SK-N-SH (cell line): ENCODE measurements around the gene APOL2. TPM values are rescaled to one million over a fixed set of nuclear protein-coding genes. Genes with fewer than 3 reads are reported as not detected.

Source experiments
- CTCF ChIA-PET: fragments of 300-600, 350-600 bp; formaldehyde crosslinking; extraction: SDS; loops from one replicate; lab custom pipeline; 2021; lab: Yijun Ruan, JAX
- POLR2A ChIA-PET: fragments of 350-600 bp; sonication (Branson Sonifier 250); formaldehyde crosslinking; extraction: SDS; loops from one replicate; lab custom pipeline; 2020; ENCODE audit warnings: antibody characterized with exemption, inconsistent platforms; lab: Yijun Ruan, JAX
- DNase-seq: peaks from one replicate; pipeline ENCODE4 v3.0.0; 2012
- H2AFZ ChIP-seq: fragments of 200-600 bp; sonication (generic); 2 replicates; pipeline ENCODE4 v1.8.1; 2016; ENCODE audit warnings: antibody characterized with exemption, mild to moderate bottlenecking, low read depth
- H3F3A ChIP-seq: fragments of 200-600 bp; sonication (generic); replicated peaks from 2 replicates; pipeline ENCODE3; 2016; ENCODE audit warnings: antibody characterized with exemption, mild to moderate bottlenecking; ENCODE audit not compliant: insufficient read depth
- H3K27ac ChIP-seq, 2 experiments: fragments of 200-500 bp in 1 of 2; fragments of 200-600 bp in 1 of 2; sonication (Bioruptor generic) in 1 of 2; sonication (generic), shearing (Covaris generic) in 1 of 2; 2 replicates each; pipeline versions ENCODE4 v1.5.1 to v1.6.1; 2014 to 2016; ENCODE audit warnings: low read depth in 2 of 2, inconsistent platforms in 1 of 2, low read length in 1 of 2, mild to moderate bottlenecking in 1 of 2, mixed read lengths in 1 of 2
- H3K27me3 ChIP-seq: fragments of 200-600 bp; sonication (generic), shearing (Covaris generic); 2 replicates; pipeline ENCODE4 v1.6.1; 2016; ENCODE audit warnings: mixed run types; ENCODE audit not compliant: insufficient read depth
- H3K36me3 ChIP-seq, 2 experiments: fragments of 200-500 bp in 1 of 2; fragments of 200-600 bp in 1 of 2; sonication (Bioruptor generic) in 1 of 2; sonication (generic) in 1 of 2; replicated peaks in 1 of 2; 2 replicates each; pipeline versions ENCODE3 to v1.5.1; 2014 to 2016; ENCODE audit warnings: low read length in 1 of 2, mild to moderate bottlenecking in 1 of 2; ENCODE audit not compliant: insufficient read depth in 2 of 2, control insufficient read depth in 1 of 2
- H3K4me1 ChIP-seq, 2 experiments: fragments of 200-500 bp in 1 of 2; fragments of 200-600 bp in 1 of 2; sonication (Bioruptor generic) in 1 of 2; sonication (generic), shearing (Covaris generic) in 1 of 2; 2 replicates each; pipeline versions ENCODE4 v1.5.1 to v1.6.1; 2014 to 2016; ENCODE audit warnings: low read depth in 1 of 2, low read length in 1 of 2, mixed run types in 1 of 2; ENCODE audit not compliant: insufficient read depth in 2 of 2, control insufficient read depth in 1 of 2
- H3K4me2 ChIP-seq: fragments of 200-600 bp; sonication (generic), shearing (Covaris generic); 2 replicates; pipeline ENCODE4 v1.6.1; 2017; ENCODE audit warnings: mixed run types
- H3K4me3 ChIP-seq, 2 experiments: fragments of 200-500 bp in 1 of 2; fragments of 200-600 bp in 1 of 2; sonication (Bioruptor generic) in 1 of 2; sonication (generic), shearing (Covaris generic) in 1 of 2; 2 replicates each; pipeline versions ENCODE4 v1.5.1 to v1.8.1; 2014 to 2016; ENCODE audit warnings: low read depth in 2 of 2, inconsistent platforms in 1 of 2, low read length in 1 of 2, mild to moderate bottlenecking in 1 of 2, mixed read lengths in 1 of 2, moderate library complexity in 1 of 2
- H3K79me2 ChIP-seq: fragments of 200-600 bp; sonication (generic); 2 replicates; pipeline ENCODE4 v1.8.1; 2017; ENCODE audit warnings: mild to moderate bottlenecking; ENCODE audit not compliant: insufficient read depth
- H3K9ac ChIP-seq: fragments of 200-600 bp; sonication (generic); 2 replicates; pipeline ENCODE4 v1.6.1; 2017; ENCODE audit warnings: mixed run types
- H3K9me2 ChIP-seq: fragments of 200-600 bp; sonication (generic); 2 replicates; pipeline ENCODE4 v1.6.1; 2017; ENCODE audit warnings: mixed run types
- H3K9me3 ChIP-seq: fragments of 200-600 bp; sonication (generic); 2 replicates; pipeline ENCODE4 v1.6.1; 2017; ENCODE audit warnings: mixed run types, mild to moderate bottlenecking, moderate library complexity
- H4K20me1 ChIP-seq: fragments of 200-600 bp; sonication (generic); 2 replicates; pipeline ENCODE4 v1.6.1; 2017; ENCODE audit warnings: mild to moderate bottlenecking, mixed run types; ENCODE audit not compliant: insufficient read depth
- FOXJ3 ChIP-seq: sonication (generic); formaldehyde crosslinking; IDR thresholded peaks from 2 replicates; pipeline ENCODE4 v1.5.1; 2020; ENCODE audit warnings: mild to moderate bottlenecking, missing genetic modification reagents
- GABPA ChIP-seq: IDR thresholded peaks from 2 replicates; pipeline ENCODE4 v1.4.0; 2012; ENCODE audit warnings: low read depth, mild to moderate bottlenecking
- GATA2 ChIP-seq: sonication (generic); formaldehyde crosslinking; IDR thresholded peaks from 2 replicates; pipeline ENCODE4 v1.5.0; 2020; ENCODE audit warnings: mild to moderate bottlenecking, missing genetic modification reagents
- IRF3 ChIP-seq: fragments of 150-350 bp; IDR thresholded peaks from 2 replicates; pipeline ENCODE4 v1.6.1; 2016; ENCODE audit warnings: mild to moderate bottlenecking, low read depth, low read length
- JUND ChIP-seq: IDR thresholded peaks from 2 replicates; pipeline ENCODE4 v1.4.0; 2012
- MAX ChIP-seq: IDR thresholded peaks from 2 replicates; pipeline ENCODE4 v1.4.0; 2012; ENCODE audit warnings: low read depth
- MEF2A ChIP-seq: IDR thresholded peaks from 2 replicates; pipeline ENCODE4 v1.4.0; 2012; ENCODE audit warnings: low read depth, borderline replicate concordance
- MXI1 ChIP-seq: IDR thresholded peaks from 2 replicates; pipeline ENCODE4 v1.6.1; 2012; ENCODE audit warnings: mild to moderate bottlenecking, low read depth, low read length, improper control_type of control experiment
- NFIC ChIP-seq: IDR thresholded peaks from 2 replicates; pipeline ENCODE4 v1.4.0; 2012; ENCODE audit warnings: borderline replicate concordance
- PBX3 ChIP-seq: IDR thresholded peaks from 2 replicates; pipeline ENCODE4; 2012
- POLR2AphosphoS5 ChIP-seq: IDR thresholded peaks from 2 replicates; pipeline ENCODE4 v1.6.1; 2012; ENCODE audit warnings: low read depth, low read length
- SMC3 ChIP-seq: IDR thresholded peaks from 2 replicates; pipeline ENCODE4 v1.6.1; 2012; ENCODE audit warnings: low read depth, low read length, improper control_type of control experiment
- TAF1 ChIP-seq: IDR thresholded peaks from 2 replicates; pipeline ENCODE4 v1.6.1; 2012; ENCODE audit warnings: low read depth, mild to moderate bottlenecking, low read length, moderate library complexity, borderline replicate concordance
- TCF12 ChIP-seq: IDR thresholded peaks from 2 replicates; pipeline ENCODE4 v1.4.0; 2012
- USF1 ChIP-seq: IDR thresholded peaks from 2 replicates; pipeline ENCODE4 v1.4.0; 2012; ENCODE audit warnings: low read depth, borderline replicate concordance
- ZBTB33 ChIP-seq: IDR thresholded peaks from 2 replicates; pipeline ENCODE4 v1.4.0; 2012; ENCODE audit warnings: low read depth, borderline replicate concordance
- WGBS: methylation state at CpG from one replicate; pipeline ENCODE4 v1.1.6; 2017; ENCODE audit warnings: low lambda C conversion rate; 5-methylcytosine and 5-hydroxymethylcytosine counted together
- polyA plus RNA-seq, 3 experiments: library from polyadenylated mRNA; depleted of rRNA; stranded (reverse); fragments of >200 nt; gene quantifications; 2 replicates each; pipeline ENCODE4 v1.2.3, GENCODE V29; 2012

The APOL2 gene
- polyA plus RNA-seq, 1 of the 3 experiments (the other 2 are of a cell fraction), result 8.3 TPM

- no peak for TF ChIP-seq FOXJ3 (CRISPR knock-in tag)
- TF ChIP-seq TAF1, result no peak
- no peak for TF ChIP-seq GABPA
- no peak for TF ChIP-seq PBX3
- TF ChIP-seq IRF3, result no peak
- no peak for TF ChIP-seq JUND
- Histone ChIP-seq H3K36me3 (peaks cover 4 to 5% of the 10 kb centered on the region in 2 experiments), H3K27me3 (no peaks in the 10 kb centered on the region), H3K4me2 (peak overlapping the region; percentile 94), H3K9ac (peak overlapping the region; percentile 67; the same call in 1 of the 2 replicates), H3K79me2 (peaks cover 19% of the 10 kb centered on the region), H3K9me3 (no peaks in the 10 kb centered on the region), H3K9me2 (no peaks in the 10 kb centered on the region), H3K27ac (peak overlapping the region; percentile 79 to 91; a peak in 3 of 4 replicates), H3K4me3 (peak overlapping the region; percentile 61 to 79), H3F3A (peaks cover 7% of the 10 kb centered on the region), H2AFZ (no peak overlapping the region), H4K20me1 (no peaks in the 10 kb centered on the region), H3K4me1 (peaks cover 10 to 25% of the 10 kb centered on the region in 2 experiments; a peak in 1 of 4 replicates)
- DNase-seq, result no peak
- POLR2A ChIA-PET, result interaction anchor here (2.4 kb wide), 1 partner anchor 40 kb away, joined by 11 read pairs; no protein-coding TSS in a partner anchor
- CTCF ChIA-PET, result interaction anchor here (0.9 to 5.0 kb wide), 4 partner anchors 16 to 93 kb away, joined by 3 to 30 read pairs (median 28); no protein-coding TSS in a partner anchor
- 85% methylated on average over 10 of the region's 12 CpGs for WGBS
Measured at GRCh38 chr22:36237462-36238372, 1.6 kb downstream of the APOL2 start.

GRCh38 chr22:36236388-36237319 lies 2.7 kb downstream of the APOL2 start:
- TF ChIP-seq MAX, result no peak
- TF ChIP-seq NFIC, result no peak
- TF ChIP-seq TCF12, result no peak
- no peak for TF ChIP-seq ZBTB33
- TF ChIP-seq MXI1, result no peak
- TF ChIP-seq GABPA, result no peak
- TF ChIP-seq GATA2, result no peak
- TF ChIP-seq POLR2AphosphoS5, result no peak
- TF ChIP-seq MEF2A, result no peak
- TF ChIP-seq SMC3, result no peak
- no peak for TF ChIP-seq USF1
- no peak for TF ChIP-seq IRF3
- TF ChIP-seq, all 33 proteins: peak for 0
- Histone ChIP-seq H2AFZ (no peak overlapping the region), H3F3A (peaks cover 7% of the 10 kb centered on the region), H4K20me1 (no peaks in the 10 kb centered on the region), H3K27ac (no peak overlapping the region), H3K27me3 (no peaks in the 10 kb centered on the region), H3K9ac (no peak overlapping the region), H3K9me3 (no peaks in the 10 kb centered on the region), H3K36me3 (peaks cover 5 to 12% of the 10 kb centered on the region in 2 experiments), H3K9me2 (no peaks in the 10 kb centered on the region), H3K79me2 (peaks cover 19% of the 10 kb centered on the region), H3K4me2 (peak overlapping the region; percentile 94), H3K4me3 (no peak overlapping the region; a peak in 1 of 4 replicates), H3K4me1 (peaks cover 10 to 25% of the 10 kb centered on the region in 2 experiments; a peak in 1 of 4 replicates)
- ChIA-PET CTCF (interaction anchor here (0.6 to 5.0 kb wide), 5 partner anchors 15 to 472 kb away, joined by 3 to 30 read pairs (median 6); no protein-coding TSS in a partner anchor), POLR2A (no interaction called here)
- no peak for DNase-seq
- WGBS, result 98% methylated on average over 13 of the region's 14 CpGs
